HG02642 (cell line): ENCODE measurements around the gene FRAT1.

Experiments used
- ATAC-seq: cut with Tn5 transposase; IDR thresholded peaks from one replicate; pipeline ENCODE4 v1.9.1; 2021; ENCODE audit warnings: mild to moderate bottlenecking; ENCODE audit not compliant: unreplicated experiment, poor library complexity

Gene FRAT1

GRCh38 chr10:97363071-97363470 lies 44.0 kb downstream of the FRAT1 start:
- no peak for ATAC-seq

- ATAC-seq, result no peak
Measured at GRCh38 chr10:97365761-97366351, 46.8 kb downstream of the FRAT1 start.

GRCh38 chr10:97366572-97366971 lies 47.5 kb downstream of the FRAT1 start:
- ATAC-seq, result no peak

GRCh38 chr10:97367126-97367649 lies 48.1 kb downstream of the FRAT1 start:
- ATAC-seq, result no peak
